ENCODE measurements around the gene TRMO. TPM values are rescaled to one million over a fixed set of nuclear protein-coding genes. Genes with fewer than 3 reads are reported as not detected.

TRMO gene
- total RNA-seq, 1 experiment from 2014 or later = 10.4 TPM

DNA sequence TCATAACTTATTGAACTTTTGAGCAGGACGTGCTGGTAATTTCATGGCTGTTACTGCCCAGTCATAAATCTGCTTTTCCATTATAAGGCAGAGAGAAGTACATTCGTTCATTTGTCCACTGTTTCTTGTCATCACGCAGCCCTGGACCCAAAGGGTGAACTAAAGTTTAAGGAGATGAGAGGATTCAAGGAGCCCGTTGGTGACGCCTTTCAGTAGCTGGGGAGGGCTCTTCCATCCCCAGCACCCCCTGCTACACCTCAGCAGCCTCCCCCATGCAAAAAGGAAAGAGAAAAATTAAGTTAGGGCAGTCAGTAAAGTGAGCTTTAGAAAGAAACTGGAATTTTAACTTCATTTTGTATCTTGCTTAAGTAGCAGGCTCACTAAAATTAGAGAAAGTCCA lies 66.4 kb downstream of the TRMO start:
- CTCF ChIA-PET = no interaction called here
- BruUV-seq (replicated peaks) = no TSS peak
- in situ Hi-C loops (cut with HindIII; ENCODE audit: low pct_unique_long_range_greater_than_20kb, low sequenced_read_pairs) (no loop called here), intact Hi-C loops (cut with micrococcal nuclease; ENCODE audit: unreplicated experiment) (no loop called here)
- Histone ChIP-seq H3K4me3 (ENCODE audit: low read depth in 2 of 2, low read length in 2 of 2) (no peak overlapping the region), H3K4me1 (ENCODE audit: control insufficient read depth, insufficient read depth, low read length) (no peaks in the 10 kb centered on the region), H3K27me3 (ENCODE audit: control insufficient read depth, insufficient read depth, low read length) (no peaks in the 10 kb centered on the region), H3K9me3 (ENCODE audit: control insufficient read depth, insufficient read depth, low read depth, low read length) (no peaks in the 10 kb centered on the region), H3K36me3 (ENCODE audit: control insufficient read depth, insufficient read depth, low read length) (no peaks in the 10 kb centered on the region), H3K27ac (ENCODE audit: low read length) (no peak overlapping the region)
- POLR2A ChIA-PET = no interaction called here
- TF ChIP-seq SIN3A (IDR thresholded peaks at IDR 0.05; ENCODE audit: borderline replicate concordance, insufficient read depth, low read depth, low read length) = no peak
- TF ChIP-seq TCF7L2 (IDR thresholded peaks at IDR 0.05; ENCODE audit: low read depth, low read length) = no peak
- TF ChIP-seq POLR2AphosphoS5 (IDR thresholded peaks at IDR 0.05; ENCODE audit: low read depth, low read length) = no peak
- TF ChIP-seq, protein P1, sequence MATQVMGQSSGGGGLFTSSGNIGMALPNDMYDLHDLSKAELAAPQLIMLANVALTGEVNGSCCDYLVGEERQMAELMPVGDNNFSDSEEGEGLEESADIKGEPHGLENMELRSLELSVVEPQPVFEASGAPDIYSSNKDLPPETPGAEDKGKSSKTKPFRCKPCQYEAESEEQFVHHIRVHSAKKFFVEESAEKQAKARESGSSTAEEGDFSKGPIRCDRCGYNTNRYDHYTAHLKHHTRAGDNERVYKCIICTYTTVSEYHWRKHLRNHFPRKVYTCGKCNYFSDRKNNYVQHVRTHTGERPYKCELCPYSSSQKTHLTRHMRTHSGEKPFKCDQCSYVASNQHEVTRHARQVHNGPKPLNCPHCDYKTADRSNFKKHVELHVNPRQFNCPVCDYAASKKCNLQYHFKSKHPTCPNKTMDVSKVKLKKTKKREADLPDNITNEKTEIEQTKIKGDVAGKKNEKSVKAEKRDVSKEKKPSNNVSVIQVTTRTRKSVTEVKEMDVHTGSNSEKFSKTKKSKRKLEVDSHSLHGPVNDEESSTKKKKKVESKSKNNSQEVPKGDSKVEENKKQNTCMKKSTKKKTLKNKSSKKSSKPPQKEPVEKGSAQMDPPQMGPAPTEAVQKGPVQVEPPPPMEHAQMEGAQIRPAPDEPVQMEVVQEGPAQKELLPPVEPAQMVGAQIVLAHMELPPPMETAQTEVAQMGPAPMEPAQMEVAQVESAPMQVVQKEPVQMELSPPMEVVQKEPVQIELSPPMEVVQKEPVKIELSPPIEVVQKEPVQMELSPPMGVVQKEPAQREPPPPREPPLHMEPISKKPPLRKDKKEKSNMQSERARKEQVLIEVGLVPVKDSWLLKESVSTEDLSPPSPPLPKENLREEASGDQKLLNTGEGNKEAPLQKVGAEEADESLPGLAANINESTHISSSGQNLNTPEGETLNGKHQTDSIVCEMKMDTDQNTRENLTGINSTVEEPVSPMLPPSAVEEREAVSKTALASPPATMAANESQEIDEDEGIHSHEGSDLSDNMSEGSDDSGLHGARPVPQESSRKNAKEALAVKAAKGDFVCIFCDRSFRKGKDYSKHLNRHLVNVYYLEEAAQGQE (IDR thresholded peaks at IDR 0.05; ENCODE audit: insufficient read depth in 1 of 2, low read depth in 2 of 2, low read length in 1 of 2) = no peak
- ATAC-seq = no peak
- no peak for DNase-seq (ENCODE audit: low read depth, low spot score)

DNA sequence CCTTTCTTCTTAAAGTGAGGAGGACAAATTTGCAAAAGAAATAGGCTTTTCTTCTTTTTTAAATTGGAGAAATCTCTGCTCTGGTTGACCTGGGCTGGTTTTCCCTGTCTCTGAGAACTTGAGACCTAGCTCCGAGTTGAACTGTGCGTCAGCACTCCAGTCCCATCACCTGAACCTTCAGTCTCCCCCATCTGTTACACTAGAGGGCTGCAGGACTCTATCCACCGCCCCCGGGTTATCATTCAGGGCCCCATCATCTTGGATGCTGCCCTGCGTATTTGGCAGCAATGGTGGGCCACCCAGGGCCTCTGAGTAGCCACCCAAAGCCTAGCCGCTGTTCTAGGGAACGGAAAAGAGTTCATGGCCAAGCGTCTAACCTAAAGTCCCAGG lies 66.8 kb downstream of the TRMO start:
- BruUV-seq (replicated peaks) = no TSS peak
- in situ Hi-C loops (cut with HindIII; ENCODE audit: low pct_unique_long_range_greater_than_20kb, low sequenced_read_pairs) (no loop called here), intact Hi-C loops (cut with micrococcal nuclease; ENCODE audit: unreplicated experiment) (no loop called here)
- DNase-seq (ENCODE audit: low read depth, low spot score) (no peak), ATAC-seq (no peak)
- Histone ChIP-seq H3K4me3 (ENCODE audit: low read depth in 2 of 2, low read length in 2 of 2) (no peak overlapping the region), H3K9me3 (ENCODE audit: control insufficient read depth, insufficient read depth, low read depth, low read length) (no peaks in the 10 kb centered on the region), H3K4me1 (ENCODE audit: control insufficient read depth, insufficient read depth, low read length) (no peaks in the 10 kb centered on the region), H3K27me3 (ENCODE audit: control insufficient read depth, insufficient read depth, low read length) (no peaks in the 10 kb centered on the region), H3K36me3 (ENCODE audit: control insufficient read depth, insufficient read depth, low read length) (no peaks in the 10 kb centered on the region), H3K27ac (ENCODE audit: low read length) (no peak overlapping the region)
- TF ChIP-seq, protein P1 (IDR thresholded peaks at IDR 0.05; ENCODE audit: insufficient read depth in 1 of 2, low read depth in 2 of 2, low read length in 1 of 2) = no peak
- TF ChIP-seq, protein P2, sequence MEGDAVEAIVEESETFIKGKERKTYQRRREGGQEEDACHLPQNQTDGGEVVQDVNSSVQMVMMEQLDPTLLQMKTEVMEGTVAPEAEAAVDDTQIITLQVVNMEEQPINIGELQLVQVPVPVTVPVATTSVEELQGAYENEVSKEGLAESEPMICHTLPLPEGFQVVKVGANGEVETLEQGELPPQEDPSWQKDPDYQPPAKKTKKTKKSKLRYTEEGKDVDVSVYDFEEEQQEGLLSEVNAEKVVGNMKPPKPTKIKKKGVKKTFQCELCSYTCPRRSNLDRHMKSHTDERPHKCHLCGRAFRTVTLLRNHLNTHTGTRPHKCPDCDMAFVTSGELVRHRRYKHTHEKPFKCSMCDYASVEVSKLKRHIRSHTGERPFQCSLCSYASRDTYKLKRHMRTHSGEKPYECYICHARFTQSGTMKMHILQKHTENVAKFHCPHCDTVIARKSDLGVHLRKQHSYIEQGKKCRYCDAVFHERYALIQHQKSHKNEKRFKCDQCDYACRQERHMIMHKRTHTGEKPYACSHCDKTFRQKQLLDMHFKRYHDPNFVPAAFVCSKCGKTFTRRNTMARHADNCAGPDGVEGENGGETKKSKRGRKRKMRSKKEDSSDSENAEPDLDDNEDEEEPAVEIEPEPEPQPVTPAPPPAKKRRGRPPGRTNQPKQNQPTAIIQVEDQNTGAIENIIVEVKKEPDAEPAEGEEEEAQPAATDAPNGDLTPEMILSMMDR (IDR thresholded peaks at IDR 0.05) = no peak
- no peak for TF ChIP-seq POLR2AphosphoS5 (IDR thresholded peaks at IDR 0.05; ENCODE audit: low read depth, low read length)
- TF ChIP-seq SIN3A (IDR thresholded peaks at IDR 0.05; ENCODE audit: borderline replicate concordance, insufficient read depth, low read depth, low read length) = no peak
- TF ChIP-seq TCF7L2 (IDR thresholded peaks at IDR 0.05; ENCODE audit: low read depth, low read length) = no peak
- ChIA-PET POLR2A (no interaction called here), CTCF (no interaction called here)

Data from Panc1 (cell line).